Omental fat pad (tissue), 4 donors: ENCODE measurements around the gene RPL27. TPM values are rescaled to one million over a fixed set of nuclear protein-coding genes. Genes with fewer than 3 reads are reported as not detected.
"Not testable (repeated sequence)": the region's sequence is repeated elsewhere in the genome, so short reads cannot be mapped to it uniquely, and the experiment has no call there.

Experiments
- ATAC-seq: fragments of 150-250 bp; one replicate; pipeline ENCODE4 v1.9.1; 2016; ENCODE audit warnings: mild to moderate bottlenecking, moderate library complexity; ENCODE audit not compliant: low FRiP score
- DNase-seq: peaks from one replicate; pipeline ENCODE4 v3.0.0-alpha.2; 2019; ENCODE audit warnings: low spot score
- CTCF ChIP-seq, 3 donors: fragments of 450-650 bp; IDR thresholded peaks; one replicate each; pipeline ENCODE4 v1.5.1; 2016 to 2017; ENCODE audit warnings: antibody characterized with exemption in 3 of 3, mild to moderate bottlenecking in 3 of 3, moderate library complexity in 2 of 3
- total RNA-seq, 4 donors: library from RNA; depleted of rRNA; stranded (reverse); fragments of >200 nt; gene quantifications; one replicate each; pipeline ENCODE4 v1.1.0, GENCODE V29; 2016

The RPL27 gene
- total RNA-seq, 4 donors from 2014 or later = 852 to 1,453 (median 1,237) TPM

- no peak for ATAC-seq
- TF ChIP-seq CTCF (IDR thresholded peaks at IDR 0.05) = no peak
- DNase-seq = no peak
These were observed 732 bp upstream of the RPL27 start for GRCh38 chr17:42997390-42997983.

GRCh38 chr17:42999003-42999525 lies 845 bp downstream of the RPL27 start:
- ATAC-seq (no peak), DNase-seq (no peak)
- no peak for TF ChIP-seq CTCF (IDR thresholded peaks at IDR 0.05)

GRCh38 chr17:43000894-43001293 lies 2.7 kb downstream of the RPL27 start:
- not testable (repeated sequence) for DNase-seq, ATAC-seq

GRCh38 chr17:43003542-43004172 lies 5.4 kb downstream of the RPL27 start:
- no peak for ATAC-seq
- no peak for DNase-seq
- TF ChIP-seq CTCF (IDR thresholded peaks at IDR 0.05) = no peak

GRCh38 chr17:43006639-43007551 lies 8.7 kb downstream of the RPL27 start, which contains the start of gene IFI35:
IFI35 (plus strand) TSS chr17:43006784; CDS start chr17:43006948, 164 bp downstream.
- ATAC-seq = peak; percentile 89
- no peak for TF ChIP-seq CTCF (IDR thresholded peaks at IDR 0.05)
- DNase-seq = peak; percentile 50

- DNase-seq = no peak
- no peak for TF ChIP-seq CTCF (IDR thresholded peaks at IDR 0.05)
- ATAC-seq = no peak
These were observed 12.6 kb downstream of the RPL27 start for GRCh38 chr17:43010667-43011308.
